Smooth muscle cell (in vitro differentiated cells): ENCODE data around the gene ARHGAP21. TPM values are rescaled to one million over a fixed set of nuclear protein-coding genes. Genes with fewer than 3 reads are reported as not detected.

Source experiments
- DNase-seq: peaks from one replicate; lab custom pipeline; 2025; ENCODE audit not compliant: unreplicated experiment; lab: John Stamatoyannopoulos, UW
- H2AFZ ChIP-seq: fragments of 200-600 bp; sonication (generic); 2 replicates; pipeline ENCODE4 v1.6.0; 2016; ENCODE audit warnings: antibody characterized with exemption, low read depth, mild to moderate bottlenecking
- H3F3A ChIP-seq: fragments of 200-600 bp; sonication (generic); 2 replicates; pipeline ENCODE4 v1.6.0; 2017; ENCODE audit warnings: antibody characterized with exemption, low read depth
- H3K27ac ChIP-seq: fragments of 200-600 bp; sonication (generic); 2 replicates; pipeline ENCODE4 v1.5.1; 2016; ENCODE audit warnings: low read depth, mild to moderate bottlenecking
- H3K27me3 ChIP-seq: fragments of 200-600 bp; sonication (generic); 2 replicates; pipeline ENCODE4 v1.6.1; 2016; ENCODE audit warnings: low read depth, mild to moderate bottlenecking
- H3K36me3 ChIP-seq: fragments of 200-600 bp; sonication (generic); 2 replicates; pipeline ENCODE4 v1.5.1; 2016; ENCODE audit warnings: low read depth
- H3K4me1 ChIP-seq: fragments of 200-600 bp; sonication (generic); 2 replicates; pipeline ENCODE4 v1.5.1; 2016; ENCODE audit warnings: low read depth
- H3K4me2 ChIP-seq: fragments of 200-600 bp; sonication (generic); 2 replicates; pipeline ENCODE4 v1.6.0; 2016; ENCODE audit warnings: mild to moderate bottlenecking
- H3K4me3 ChIP-seq: fragments of 200-600 bp; sonication (generic); 2 replicates; pipeline ENCODE4 v1.5.1; 2016; ENCODE audit warnings: mild to moderate bottlenecking
- H3K79me2 ChIP-seq: fragments of 200-600 bp; sonication (generic); 2 replicates; pipeline ENCODE4 v1.6.0; 2016; ENCODE audit warnings: low read depth, mild to moderate bottlenecking
- H3K9ac ChIP-seq: fragments of 200-600 bp; sonication (generic); 2 replicates; pipeline ENCODE4 v1.6.0; 2016; ENCODE audit warnings: low read depth
- H3K9me3 ChIP-seq: fragments of 200-600 bp; sonication (generic); replicated peaks from 2 replicates; pipeline ENCODE4 v1.5.1; 2016; ENCODE audit warnings: low read depth
- H4K20me1 ChIP-seq: fragments of 200-600 bp; sonication (generic); 2 replicates; pipeline ENCODE4 v1.6.0; 2016; ENCODE audit warnings: low read depth
- WGBS: methylation state at CpG from one replicate; pipeline ENCODE4 v1.1.7; 2016; ENCODE audit warnings: low lambda C conversion rate; 5-methylcytosine and 5-hydroxymethylcytosine counted together
- polyA plus RNA-seq: library from polyadenylated mRNA; unstranded; fragments of >200 nt; fragmentation: Nextera tagmentation; extraction: Ambion mirVana; gene quantifications from 2 replicates; pipeline ENCODE4 v1.2.1, GENCODE V29; 2016
- total RNA-seq: library from RNA; depleted of rRNA; stranded (reverse); fragments of >200 nt; gene quantifications from 2 replicates; pipeline ENCODE4 v1.2.3, GENCODE V29; 2014
- TF ChIP-seq, protein P1 (sequence below): fragments of 200-600 bp; sonication (generic); IDR thresholded peaks from 2 replicates; pipeline ENCODE4 v1.5.1; 2017; ENCODE audit warnings: borderline replicate concordance, mild to moderate bottlenecking, antibody characterized with exemption; ENCODE audit not compliant: insufficient read depth, poor library complexity, severe bottlenecking

Gene ARHGAP21
- total and polyA plus RNA-seq, 2 experiments from 2014 or later: 8.9 to 59.1 TPM

DNA sequence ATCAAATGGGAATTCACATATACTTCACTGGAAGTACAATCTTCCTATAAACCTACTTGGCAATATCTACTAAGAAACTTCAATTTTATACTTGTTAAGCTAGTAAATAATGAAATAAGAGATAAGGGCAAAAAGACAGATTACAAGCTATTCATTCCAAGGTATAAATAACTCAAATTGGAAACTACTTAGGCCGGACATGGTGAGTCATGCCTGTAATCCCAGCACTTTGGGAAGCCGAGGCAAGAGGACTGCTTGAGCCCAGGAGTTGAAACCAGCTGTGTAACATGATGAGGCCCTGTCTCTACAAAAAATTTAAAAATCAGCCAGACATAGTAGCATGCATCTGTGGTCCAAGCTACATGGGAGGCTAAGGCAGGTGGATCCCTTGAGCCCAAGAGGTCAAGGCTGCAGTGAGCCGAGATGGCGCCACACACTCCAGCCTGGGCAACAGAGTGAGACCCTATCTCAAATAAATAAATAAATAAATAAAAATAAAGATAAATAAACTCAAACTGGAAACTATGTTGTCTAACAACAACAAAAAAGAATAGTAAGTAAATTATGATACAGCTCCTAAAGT lies 37.6 kb downstream of the ARHGAP21 start:
- no peaks in the 10 kb centered on the region for H3K9me3 ChIP-seq
- peak overlapping the region; percentile 4 for H3K27ac ChIP-seq
- peaks cover 93% of the 10 kb centered on the region for H4K20me1 ChIP-seq
- TF ChIP-seq, protein P1, sequence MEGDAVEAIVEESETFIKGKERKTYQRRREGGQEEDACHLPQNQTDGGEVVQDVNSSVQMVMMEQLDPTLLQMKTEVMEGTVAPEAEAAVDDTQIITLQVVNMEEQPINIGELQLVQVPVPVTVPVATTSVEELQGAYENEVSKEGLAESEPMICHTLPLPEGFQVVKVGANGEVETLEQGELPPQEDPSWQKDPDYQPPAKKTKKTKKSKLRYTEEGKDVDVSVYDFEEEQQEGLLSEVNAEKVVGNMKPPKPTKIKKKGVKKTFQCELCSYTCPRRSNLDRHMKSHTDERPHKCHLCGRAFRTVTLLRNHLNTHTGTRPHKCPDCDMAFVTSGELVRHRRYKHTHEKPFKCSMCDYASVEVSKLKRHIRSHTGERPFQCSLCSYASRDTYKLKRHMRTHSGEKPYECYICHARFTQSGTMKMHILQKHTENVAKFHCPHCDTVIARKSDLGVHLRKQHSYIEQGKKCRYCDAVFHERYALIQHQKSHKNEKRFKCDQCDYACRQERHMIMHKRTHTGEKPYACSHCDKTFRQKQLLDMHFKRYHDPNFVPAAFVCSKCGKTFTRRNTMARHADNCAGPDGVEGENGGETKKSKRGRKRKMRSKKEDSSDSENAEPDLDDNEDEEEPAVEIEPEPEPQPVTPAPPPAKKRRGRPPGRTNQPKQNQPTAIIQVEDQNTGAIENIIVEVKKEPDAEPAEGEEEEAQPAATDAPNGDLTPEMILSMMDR: no peak
- no peaks in the 10 kb centered on the region for H3K36me3 ChIP-seq
- H3K27me3 ChIP-seq: no peaks in the 10 kb centered on the region
- H3K9ac ChIP-seq: no peak overlapping the region
- peaks cover 94% of the 10 kb centered on the region for H3K79me2 ChIP-seq
- H3F3A ChIP-seq: no peaks in the 10 kb centered on the region
- H3K4me1 ChIP-seq: no peaks in the 10 kb centered on the region
- no peak for DNase-seq
- H3K4me2 ChIP-seq: no peak overlapping the region
- no peak overlapping the region for H3K4me3 ChIP-seq
- WGBS: 46% methylated on average over 4 of the region's 4 CpGs
- H2AFZ ChIP-seq: no peak overlapping the region

DNA sequence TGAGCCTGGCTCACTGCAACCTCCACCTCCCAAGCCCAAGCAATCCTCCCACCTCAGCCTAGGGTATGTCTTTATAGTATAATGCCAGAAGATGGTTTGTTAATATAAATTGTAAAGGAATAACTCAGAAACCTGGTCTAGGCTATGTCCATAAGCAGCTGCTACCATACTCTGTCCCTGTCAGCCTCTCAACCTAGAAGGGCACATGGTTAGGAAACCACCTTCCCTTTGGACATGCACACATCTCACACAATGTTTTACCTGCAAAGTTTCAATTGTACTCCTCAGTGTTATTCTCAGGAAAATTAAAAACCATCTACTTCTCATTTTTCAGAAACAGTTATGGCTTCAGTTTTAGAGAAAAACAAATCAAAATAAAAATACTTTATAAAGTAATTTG lies 40.1 kb downstream of the ARHGAP21 start:
- Histone ChIP-seq H4K20me1 (peaks cover 89% of the 10 kb centered on the region), H3K4me3 (no peak overlapping the region), H3K4me2 (no peak overlapping the region), H3K79me2 (peaks cover 93% of the 10 kb centered on the region), H3K9ac (no peak overlapping the region), H3K36me3 (no peaks in the 10 kb centered on the region), H3F3A (no peaks in the 10 kb centered on the region), H2AFZ (no peak overlapping the region), H3K27me3 (no peaks in the 10 kb centered on the region), H3K27ac (no peak overlapping the region), H3K9me3 (peaks cover 5% of the 10 kb centered on the region), H3K4me1 (no peaks in the 10 kb centered on the region)
- TF ChIP-seq, protein P1: no peak
- DNase-seq: no peak

DNA sequence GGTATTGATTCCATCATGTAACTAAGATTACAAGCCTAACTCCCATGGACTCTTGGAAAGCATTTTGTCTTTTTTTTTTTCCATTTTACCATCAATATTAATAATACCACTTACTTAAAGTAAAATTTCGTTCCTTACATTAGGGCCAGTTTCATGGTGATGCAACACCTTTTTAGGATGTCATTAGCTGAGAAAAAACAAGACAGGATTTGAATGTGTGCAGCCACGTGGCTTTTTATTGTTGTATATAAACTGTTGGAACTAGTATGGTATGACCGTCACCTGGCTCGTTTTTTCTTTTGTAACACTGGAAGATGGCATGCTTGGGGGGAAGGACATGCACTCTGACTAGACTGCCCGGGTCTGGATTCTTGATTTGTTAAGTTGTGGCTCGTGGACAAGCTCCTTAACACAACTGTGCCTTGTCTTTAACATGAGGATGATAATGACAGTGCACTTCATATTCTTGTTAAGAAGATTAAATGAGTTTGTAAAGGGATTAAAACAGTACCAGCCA lies 42.1 kb downstream of the ARHGAP21 start:
- Histone ChIP-seq H3F3A (no peaks in the 10 kb centered on the region), H3K9me3 (peaks cover 5% of the 10 kb centered on the region), H3K4me1 (no peaks in the 10 kb centered on the region), H3K9ac (no peak overlapping the region), H3K27me3 (no peaks in the 10 kb centered on the region), H3K79me2 (peaks cover 93% of the 10 kb centered on the region), H3K36me3 (no peaks in the 10 kb centered on the region), H3K4me3 (peak overlapping the region; percentile 8), H3K27ac (no peak overlapping the region), H3K4me2 (peak overlapping the region; percentile 8), H2AFZ (no peak overlapping the region), H4K20me1 (peaks cover 89% of the 10 kb centered on the region)
- TF ChIP-seq, protein P1: no peak
- no peak for DNase-seq
- WGBS: 64% methylated on average over 6 of the region's 6 CpGs
